ENCODE measurements around the gene TRAPPC6A.
A peak's percentile ranks its signal among the peaks of the same experiment; 100 is the strongest.

Gene TRAPPC6A, protein sequence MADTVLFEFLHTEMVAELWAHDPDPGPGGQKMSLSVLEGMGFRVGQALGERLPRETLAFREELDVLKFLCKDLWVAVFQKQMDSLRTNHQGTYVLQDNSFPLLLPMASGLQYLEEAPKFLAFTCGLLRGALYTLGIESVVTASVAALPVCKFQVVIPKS

DNA sequence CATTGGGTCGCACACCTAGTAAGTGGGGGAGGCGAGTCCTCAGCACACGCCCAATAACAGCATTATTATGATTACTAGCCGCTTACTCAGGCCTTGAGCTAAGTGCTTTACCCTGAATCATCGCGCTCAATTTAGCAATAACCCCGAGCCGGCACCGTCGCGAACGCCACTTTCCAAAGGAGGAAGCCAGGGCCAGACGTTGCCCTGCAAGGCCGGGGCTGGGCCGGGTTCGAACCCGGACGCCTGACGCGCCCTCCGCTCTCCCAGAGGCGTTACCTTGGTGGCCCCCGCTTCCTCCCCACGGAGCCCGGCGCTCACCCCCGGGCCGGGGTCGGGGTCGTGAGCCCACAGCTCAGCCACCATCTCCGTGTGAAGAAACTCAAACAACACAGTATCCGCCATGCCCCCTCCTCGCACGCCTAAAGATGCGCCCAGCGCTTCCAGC, at the start of gene TRAPPC6A:
TSS of gene TRAPPC6A (minus strand) at position 421 of the 445 bp plus-strand sequence. CDS start at position 402, 19 bp downstream.
- DNase-seq (ENCODE audit: low read depth): no peak

DNA sequence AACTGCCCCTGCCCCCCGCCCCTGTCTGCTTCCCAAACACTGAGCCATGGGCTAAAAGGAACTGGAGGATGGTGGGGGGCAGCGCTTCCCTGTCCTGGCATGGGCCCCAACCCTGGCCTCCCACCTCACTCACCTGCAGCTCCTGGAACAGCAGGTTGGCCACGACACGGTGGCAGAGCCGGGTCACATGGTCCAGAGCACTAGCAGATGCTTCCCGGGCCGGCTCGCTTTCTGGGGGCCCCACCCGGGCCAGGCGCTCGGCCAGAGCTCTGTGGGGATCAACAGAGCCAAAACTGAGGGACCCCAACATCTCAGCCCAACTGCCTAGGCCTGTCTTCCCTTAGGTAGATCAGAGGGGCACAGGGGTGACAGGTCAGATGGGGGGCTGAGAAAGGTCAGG, 46.6 kb upstream of the TRAPPC6A start:
- no peak overlapping the region for H3K4me3 ChIP-seq (ENCODE audit: low read depth, low read length)
- no peak for DNase-seq (ENCODE audit: low read depth)
- TF ChIP-seq, protein P1, sequence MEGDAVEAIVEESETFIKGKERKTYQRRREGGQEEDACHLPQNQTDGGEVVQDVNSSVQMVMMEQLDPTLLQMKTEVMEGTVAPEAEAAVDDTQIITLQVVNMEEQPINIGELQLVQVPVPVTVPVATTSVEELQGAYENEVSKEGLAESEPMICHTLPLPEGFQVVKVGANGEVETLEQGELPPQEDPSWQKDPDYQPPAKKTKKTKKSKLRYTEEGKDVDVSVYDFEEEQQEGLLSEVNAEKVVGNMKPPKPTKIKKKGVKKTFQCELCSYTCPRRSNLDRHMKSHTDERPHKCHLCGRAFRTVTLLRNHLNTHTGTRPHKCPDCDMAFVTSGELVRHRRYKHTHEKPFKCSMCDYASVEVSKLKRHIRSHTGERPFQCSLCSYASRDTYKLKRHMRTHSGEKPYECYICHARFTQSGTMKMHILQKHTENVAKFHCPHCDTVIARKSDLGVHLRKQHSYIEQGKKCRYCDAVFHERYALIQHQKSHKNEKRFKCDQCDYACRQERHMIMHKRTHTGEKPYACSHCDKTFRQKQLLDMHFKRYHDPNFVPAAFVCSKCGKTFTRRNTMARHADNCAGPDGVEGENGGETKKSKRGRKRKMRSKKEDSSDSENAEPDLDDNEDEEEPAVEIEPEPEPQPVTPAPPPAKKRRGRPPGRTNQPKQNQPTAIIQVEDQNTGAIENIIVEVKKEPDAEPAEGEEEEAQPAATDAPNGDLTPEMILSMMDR (IDR thresholded peaks at IDR 0.05; ENCODE audit: low read depth, low read length, missing control alignments): no peak

More for the DNA sequence above, at the start of gene TRAPPC6A:
- TF ChIP-seq, protein P1 (IDR thresholded peaks at IDR 0.05; ENCODE audit: low read depth, low read length, missing control alignments): no peak
- H3K4me3 ChIP-seq (ENCODE audit: low read depth, low read length): peak within 1 kb of the TSS; percentile 92

DNA sequence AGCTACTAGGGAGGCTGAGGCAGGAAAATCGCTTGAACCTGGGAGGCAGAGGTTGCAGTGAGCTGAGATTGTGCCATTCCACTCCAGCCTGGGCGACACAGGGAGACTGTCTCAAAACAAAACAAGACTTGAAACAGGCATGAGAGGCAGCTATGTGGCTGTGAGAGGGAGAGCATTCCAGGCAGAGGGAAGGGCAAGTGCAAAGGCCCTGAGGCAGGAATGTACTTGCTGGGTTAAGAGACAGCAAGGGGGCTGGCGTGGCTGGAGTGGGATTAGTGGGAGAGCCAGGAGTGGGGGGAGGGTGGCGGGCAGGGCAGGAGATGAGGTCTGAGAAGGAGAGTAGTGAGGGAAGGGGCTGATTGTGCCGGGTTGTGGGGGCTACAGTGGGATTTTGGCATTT, 45.8 kb upstream of the TRAPPC6A start:
- H3K4me3 ChIP-seq (ENCODE audit: low read depth, low read length): no peak overlapping the region
- DNase-seq (ENCODE audit: low read depth): no peak
- TF ChIP-seq, protein P1 (IDR thresholded peaks at IDR 0.05; ENCODE audit: low read depth, low read length, missing control alignments): no peak

DNA sequence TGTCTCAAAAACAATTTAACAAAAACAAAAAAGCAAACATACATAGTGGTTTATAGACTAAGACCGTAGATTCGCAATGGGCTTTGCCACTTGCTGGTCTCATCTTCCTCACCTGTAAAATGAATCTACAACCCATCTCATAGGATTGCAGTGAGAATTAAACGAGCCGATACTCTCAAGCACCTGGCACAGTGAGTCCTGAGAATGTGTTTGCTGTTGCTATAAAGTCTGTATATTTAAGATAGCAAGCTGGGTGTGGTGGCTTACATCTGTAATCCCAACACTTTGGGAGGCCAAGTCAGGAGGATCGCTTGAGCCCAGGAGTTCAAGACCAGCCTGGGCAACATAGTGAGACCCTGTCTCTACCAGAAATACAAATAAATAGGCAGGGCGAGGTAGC, 44.7 kb upstream of the TRAPPC6A start:
- no peak overlapping the region for H3K4me3 ChIP-seq (ENCODE audit: low read depth, low read length)
- no peak for DNase-seq (ENCODE audit: low read depth)
- TF ChIP-seq, protein P1 (IDR thresholded peaks at IDR 0.05; ENCODE audit: low read depth, low read length, missing control alignments): no peak

DNA sequence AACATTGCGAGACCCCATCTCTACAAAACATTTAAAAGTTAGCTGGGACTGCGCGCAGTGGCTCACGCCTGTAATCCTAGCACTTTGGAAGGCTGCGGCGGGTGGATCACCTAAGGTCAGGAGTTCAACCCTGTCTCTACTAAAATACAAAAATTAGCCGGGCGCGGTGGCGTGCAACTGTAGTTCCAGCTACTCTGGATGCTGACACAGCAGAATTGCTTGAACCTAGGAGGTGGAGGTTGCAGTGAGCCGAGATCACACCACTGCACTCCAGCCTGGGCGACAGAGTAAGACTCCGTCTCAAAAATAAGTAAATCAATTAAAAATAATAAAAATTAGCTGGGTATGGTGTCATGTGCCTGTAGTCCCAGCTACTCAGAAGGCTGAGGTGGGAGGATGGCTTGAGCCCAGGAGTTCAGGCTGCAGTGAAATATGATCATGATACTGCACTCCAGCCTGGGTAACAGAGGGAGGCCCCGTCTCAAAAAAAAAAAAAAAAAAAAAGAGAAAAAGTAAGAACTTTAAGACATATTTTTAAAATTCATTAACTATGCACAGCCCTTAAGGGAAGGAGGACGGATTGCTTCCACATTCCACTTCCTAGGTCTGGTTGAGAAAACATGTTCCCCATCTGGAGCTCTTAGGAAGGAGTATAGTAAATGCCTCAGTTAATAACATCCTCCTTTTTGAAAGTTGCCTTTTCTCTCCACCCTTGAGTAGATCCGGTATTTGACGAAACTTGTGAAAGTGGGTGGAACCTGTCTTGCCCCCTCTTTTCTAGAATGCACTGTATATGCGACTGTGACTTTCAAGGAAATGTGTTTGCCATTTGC, 41.1 kb upstream of the TRAPPC6A start:
- no peak overlapping the region for H3K4me3 ChIP-seq (ENCODE audit: low read depth, low read length)
- DNase-seq (ENCODE audit: low read depth): peak; percentile 16
- TF ChIP-seq, protein P1 (IDR thresholded peaks at IDR 0.05; ENCODE audit: low read depth, low read length, missing control alignments): no peak

DNA sequence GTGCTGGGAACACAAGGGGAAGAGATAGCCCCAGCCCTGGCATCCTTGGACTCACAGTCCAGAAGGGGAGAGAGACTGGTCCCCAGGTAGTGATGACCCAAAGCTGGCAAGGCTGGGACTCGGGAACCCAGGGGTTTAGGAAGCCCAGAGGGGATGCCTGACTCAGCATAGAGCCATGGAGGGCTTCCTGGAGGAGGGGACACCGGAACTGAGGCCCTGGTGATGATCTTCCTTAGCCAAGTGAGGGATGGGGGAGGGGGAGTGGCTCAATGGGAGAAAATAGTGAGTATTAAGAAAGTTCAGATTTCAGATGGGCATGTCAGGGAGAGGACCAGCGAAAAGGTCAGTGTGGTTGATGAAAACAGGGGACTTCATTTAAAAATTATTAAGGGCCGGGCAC, 40.4 kb upstream of the TRAPPC6A start:
- no peak overlapping the region for H3K4me3 ChIP-seq (ENCODE audit: low read depth, low read length)
- DNase-seq (ENCODE audit: low read depth): no peak
- TF ChIP-seq, protein P1 (IDR thresholded peaks at IDR 0.05; ENCODE audit: low read depth, low read length, missing control alignments): no peak
